Peyer's patch (tissue), 4 donors: Measurements from ENCODE around the gene APEX2.

Source experiments
- POLR2A ChIP-seq, 2 donors: fragments of 450-650 bp; IDR thresholded peaks; one replicate each; pipeline ENCODE4 v1.5.1; 2017; ENCODE audit warnings: antibody characterized with exemption in 2 of 2, mild to moderate bottlenecking in 2 of 2, moderate library complexity in 2 of 2
- TF ChIP-seq, protein P1 (sequence below), 6 experiments: fragments of 450-650 bp in 4 of 6; fragments of 200-600 bp in 2 of 6; sonication (generic) in 1 of 6; IDR thresholded peaks; one replicate each; pipeline ENCODE4 v1.5.1; 2017 to 2019; ENCODE audit warnings: antibody characterized with exemption in 6 of 6, mild to moderate bottlenecking in 3 of 6, moderate library complexity in 1 of 6

DNA sequence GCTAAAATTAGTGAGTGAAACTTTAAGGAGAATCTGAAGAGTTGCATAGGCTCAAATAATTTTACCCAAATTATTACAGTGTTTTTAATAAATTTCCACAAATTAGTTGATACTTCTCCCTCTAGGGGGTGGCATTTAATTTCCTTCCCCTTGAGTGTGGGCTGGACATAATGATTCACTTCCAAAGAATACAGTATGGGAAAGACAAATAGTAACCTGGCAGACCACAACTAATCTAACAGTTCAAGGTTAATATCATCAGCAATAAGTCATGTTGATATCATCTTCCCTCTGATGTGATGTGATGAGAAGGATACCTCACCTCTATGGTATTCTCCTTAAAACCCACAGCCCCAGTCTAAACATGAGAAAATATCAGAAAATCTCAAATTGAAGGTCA lies 21.7 kb upstream of the APEX2 start:
- TF ChIP-seq, protein P1, sequence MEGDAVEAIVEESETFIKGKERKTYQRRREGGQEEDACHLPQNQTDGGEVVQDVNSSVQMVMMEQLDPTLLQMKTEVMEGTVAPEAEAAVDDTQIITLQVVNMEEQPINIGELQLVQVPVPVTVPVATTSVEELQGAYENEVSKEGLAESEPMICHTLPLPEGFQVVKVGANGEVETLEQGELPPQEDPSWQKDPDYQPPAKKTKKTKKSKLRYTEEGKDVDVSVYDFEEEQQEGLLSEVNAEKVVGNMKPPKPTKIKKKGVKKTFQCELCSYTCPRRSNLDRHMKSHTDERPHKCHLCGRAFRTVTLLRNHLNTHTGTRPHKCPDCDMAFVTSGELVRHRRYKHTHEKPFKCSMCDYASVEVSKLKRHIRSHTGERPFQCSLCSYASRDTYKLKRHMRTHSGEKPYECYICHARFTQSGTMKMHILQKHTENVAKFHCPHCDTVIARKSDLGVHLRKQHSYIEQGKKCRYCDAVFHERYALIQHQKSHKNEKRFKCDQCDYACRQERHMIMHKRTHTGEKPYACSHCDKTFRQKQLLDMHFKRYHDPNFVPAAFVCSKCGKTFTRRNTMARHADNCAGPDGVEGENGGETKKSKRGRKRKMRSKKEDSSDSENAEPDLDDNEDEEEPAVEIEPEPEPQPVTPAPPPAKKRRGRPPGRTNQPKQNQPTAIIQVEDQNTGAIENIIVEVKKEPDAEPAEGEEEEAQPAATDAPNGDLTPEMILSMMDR (IDR thresholded peaks at IDR 0.05), result no peak
- TF ChIP-seq POLR2A (IDR thresholded peaks at IDR 0.05), result no peak
